ENCODE results near the gene B3GNT7.
"Not testable (repeated sequence)": the region's sequence is repeated elsewhere in the genome, so short reads cannot be mapped to it uniquely, and the experiment has no call there.

B3GNT7 gene

GRCh38 chr2:231430437-231430836 lies 34.9 kb downstream of the B3GNT7 start:
- not testable (repeated sequence) for DNase-seq

DNA sequence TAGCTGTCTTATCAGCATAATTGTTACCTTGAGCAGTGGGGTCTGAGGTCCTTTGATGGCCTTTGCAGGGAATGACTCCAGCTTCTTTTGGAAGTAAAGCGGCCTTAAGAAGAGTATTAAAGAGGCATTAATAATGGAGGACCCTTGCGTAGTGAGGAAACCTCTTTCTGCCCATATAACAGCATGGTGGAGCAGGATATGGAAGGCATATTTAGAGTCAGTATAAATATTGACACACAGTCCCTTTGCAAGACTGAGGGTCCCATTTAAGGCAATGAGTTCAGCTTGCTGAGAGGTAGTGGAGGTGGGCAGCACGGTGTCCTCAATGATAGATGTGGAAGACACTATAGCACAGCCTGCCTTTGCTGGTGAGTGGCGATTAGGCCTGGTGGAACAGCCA lies 36.1 kb downstream of the B3GNT7 start:
- no peak for DNase-seq

GRCh38 chr2:231433990-231434389 lies 38.5 kb downstream of the B3GNT7 start:
- no peak for DNase-seq

GRCh38 chr2:231436957-231437356 lies 41.4 kb downstream of the B3GNT7 start:
- DNase-seq: no peak

- no peak for DNase-seq
Observed at GRCh38 chr2:231449503-231450054, 54.1 kb downstream of the B3GNT7 start.

GRCh38 chr2:231450548-231450989 lies 55.1 kb downstream of the B3GNT7 start:
- DNase-seq: no peak
